ENCODE results near the gene FGF12.
"Not testable (repeated sequence)": the region's sequence is repeated elsewhere in the genome, so short reads cannot be mapped to it uniquely, and the experiment has no call there.

FGF12 gene

DNA sequence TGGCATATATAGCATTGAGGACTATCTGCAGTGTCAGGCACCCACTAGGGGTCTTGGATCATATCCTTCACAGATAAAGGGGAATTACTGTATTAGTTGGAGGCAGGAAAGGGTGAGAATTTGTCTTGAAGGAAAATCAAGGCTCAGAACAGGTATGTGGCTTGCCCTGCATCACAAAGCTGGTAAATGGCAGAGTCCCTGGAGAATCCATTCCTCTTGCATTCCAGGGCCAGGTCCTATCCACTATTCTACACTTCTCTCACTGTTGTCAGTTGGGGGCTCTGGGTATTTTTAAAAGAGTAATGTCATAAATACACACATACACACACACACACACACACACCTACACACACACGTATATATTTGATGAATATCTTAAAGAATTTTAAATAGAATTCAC lies 19.8 kb upstream of the FGF12 start:
- no peak overlapping the region for H3K27ac ChIP-seq
- TF ChIP-seq ZFX (IDR thresholded peaks at IDR 0.05; ENCODE audit: borderline replicate concordance): no peak
- TF ChIP-seq, protein P1, sequence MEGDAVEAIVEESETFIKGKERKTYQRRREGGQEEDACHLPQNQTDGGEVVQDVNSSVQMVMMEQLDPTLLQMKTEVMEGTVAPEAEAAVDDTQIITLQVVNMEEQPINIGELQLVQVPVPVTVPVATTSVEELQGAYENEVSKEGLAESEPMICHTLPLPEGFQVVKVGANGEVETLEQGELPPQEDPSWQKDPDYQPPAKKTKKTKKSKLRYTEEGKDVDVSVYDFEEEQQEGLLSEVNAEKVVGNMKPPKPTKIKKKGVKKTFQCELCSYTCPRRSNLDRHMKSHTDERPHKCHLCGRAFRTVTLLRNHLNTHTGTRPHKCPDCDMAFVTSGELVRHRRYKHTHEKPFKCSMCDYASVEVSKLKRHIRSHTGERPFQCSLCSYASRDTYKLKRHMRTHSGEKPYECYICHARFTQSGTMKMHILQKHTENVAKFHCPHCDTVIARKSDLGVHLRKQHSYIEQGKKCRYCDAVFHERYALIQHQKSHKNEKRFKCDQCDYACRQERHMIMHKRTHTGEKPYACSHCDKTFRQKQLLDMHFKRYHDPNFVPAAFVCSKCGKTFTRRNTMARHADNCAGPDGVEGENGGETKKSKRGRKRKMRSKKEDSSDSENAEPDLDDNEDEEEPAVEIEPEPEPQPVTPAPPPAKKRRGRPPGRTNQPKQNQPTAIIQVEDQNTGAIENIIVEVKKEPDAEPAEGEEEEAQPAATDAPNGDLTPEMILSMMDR (IDR thresholded peaks at IDR 0.05): no peak

DNA sequence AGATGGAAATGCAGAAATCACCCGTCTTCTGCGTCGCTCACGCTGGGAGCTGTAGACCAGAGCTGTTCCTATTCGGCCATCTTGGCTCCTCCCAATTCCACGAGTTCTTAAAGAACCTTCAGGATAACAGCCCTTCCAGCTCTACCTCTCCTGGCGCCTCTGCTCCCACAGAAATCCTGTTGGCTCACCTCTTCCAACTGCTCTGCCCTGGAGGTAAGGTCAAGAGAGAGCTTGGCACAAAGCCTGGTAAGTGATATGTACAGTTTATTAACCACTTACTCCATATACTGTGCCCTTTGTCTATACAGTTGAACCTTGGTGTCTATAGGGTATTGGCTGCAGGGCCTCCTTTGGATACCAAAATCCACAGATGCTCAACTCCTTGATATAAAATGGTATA lies 17.8 kb upstream of the FGF12 start:
- no peak overlapping the region for H3K27ac ChIP-seq
- no peak for TF ChIP-seq ZFX (IDR thresholded peaks at IDR 0.05; ENCODE audit: borderline replicate concordance)
- TF ChIP-seq, protein P1 (IDR thresholded peaks at IDR 0.05): no peak

DNA sequence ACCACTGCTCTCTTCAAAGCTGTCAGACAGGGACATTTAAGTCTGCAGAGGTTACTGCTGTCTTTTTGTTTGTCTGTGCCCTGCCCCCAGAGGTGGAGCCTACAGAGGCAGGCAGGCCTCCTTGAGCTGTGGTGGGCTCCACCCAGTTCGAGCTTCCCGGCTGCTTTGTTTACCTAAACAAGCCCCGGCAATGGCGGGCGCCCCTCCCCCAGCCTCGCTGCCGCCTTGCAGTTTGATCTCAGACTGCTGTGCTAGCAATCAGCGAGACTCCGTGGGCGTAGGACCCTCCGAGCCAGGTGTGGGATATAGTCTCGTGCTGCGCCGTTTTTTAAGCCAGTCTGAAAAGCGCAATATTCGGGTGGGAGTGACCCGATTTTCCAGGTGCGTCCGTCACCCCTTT lies 17.3 kb upstream of the FGF12 start:
- not testable (repeated sequence) for H3K27ac ChIP-seq

DNA sequence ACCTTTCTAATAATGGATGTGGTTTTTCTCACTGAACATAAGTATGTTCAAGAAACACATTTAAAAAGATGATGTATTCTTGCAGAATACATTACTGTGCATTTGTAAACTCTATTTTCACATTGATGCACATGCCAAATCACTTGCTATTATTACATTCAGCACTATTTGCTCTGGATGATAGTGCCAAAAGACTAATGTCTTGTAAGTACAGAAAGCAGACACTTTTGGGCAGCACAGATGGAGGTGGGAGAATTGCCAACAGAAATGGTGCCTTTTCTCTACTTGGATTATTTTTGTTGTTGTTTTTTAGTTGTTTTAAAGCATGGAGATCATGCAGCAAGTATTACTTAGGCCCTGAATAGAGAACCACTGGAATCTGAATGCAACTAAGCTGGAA lies 10.2 kb upstream of the FGF12 start:
- TF ChIP-seq ZFX (IDR thresholded peaks at IDR 0.05; ENCODE audit: borderline replicate concordance): no peak
- TF ChIP-seq, protein P1 (IDR thresholded peaks at IDR 0.05): no peak
- H3K27ac ChIP-seq: no peak overlapping the region

DNA sequence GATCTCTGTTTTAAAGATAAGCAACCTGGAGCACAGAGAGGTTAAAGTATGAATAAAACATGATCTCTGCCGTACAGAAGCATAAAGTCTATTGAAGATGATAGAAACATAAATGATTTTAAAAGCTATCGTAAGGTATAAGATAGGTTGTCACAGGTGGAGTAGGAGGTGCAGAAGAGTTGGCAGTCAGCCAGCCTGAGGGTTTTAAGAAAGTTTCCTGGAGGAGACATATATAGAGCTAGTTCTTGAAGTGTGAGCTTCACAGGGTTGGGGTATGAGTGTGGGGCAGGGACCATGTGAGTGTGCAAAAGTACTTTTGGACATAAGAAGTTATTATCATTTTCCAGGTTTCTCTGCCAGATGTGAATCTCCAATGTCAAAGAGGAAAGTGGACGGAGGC lies 3.9 kb upstream of the FGF12 start:
- no peak overlapping the region for H3K27ac ChIP-seq
- TF ChIP-seq, protein P1 (IDR thresholded peaks at IDR 0.05): no peak
- no peak for TF ChIP-seq ZFX (IDR thresholded peaks at IDR 0.05; ENCODE audit: borderline replicate concordance)

DNA sequence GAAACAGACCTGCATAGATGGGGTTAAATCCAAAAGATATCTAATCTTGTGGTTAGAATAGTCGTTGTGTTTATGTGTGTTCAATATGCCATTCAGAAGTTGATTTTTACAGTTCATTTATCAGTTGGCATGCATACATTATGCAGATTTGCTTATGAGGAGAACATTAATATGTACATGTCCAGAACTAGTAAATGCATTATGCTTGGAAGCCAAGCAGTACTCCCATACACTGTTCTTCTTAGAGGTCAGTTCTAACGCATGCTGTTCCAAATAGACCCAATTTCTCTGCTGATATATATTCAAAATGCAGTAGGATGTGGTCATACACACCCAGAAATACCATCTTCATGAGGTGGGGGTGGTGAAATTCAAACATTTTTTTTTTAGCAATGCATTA lies 956 bp downstream of the FGF12 start:
- TF ChIP-seq, protein P1 (IDR thresholded peaks at IDR 0.05): no peak
- TF ChIP-seq ZFX (IDR thresholded peaks at IDR 0.05; ENCODE audit: borderline replicate concordance): no peak

DNA sequence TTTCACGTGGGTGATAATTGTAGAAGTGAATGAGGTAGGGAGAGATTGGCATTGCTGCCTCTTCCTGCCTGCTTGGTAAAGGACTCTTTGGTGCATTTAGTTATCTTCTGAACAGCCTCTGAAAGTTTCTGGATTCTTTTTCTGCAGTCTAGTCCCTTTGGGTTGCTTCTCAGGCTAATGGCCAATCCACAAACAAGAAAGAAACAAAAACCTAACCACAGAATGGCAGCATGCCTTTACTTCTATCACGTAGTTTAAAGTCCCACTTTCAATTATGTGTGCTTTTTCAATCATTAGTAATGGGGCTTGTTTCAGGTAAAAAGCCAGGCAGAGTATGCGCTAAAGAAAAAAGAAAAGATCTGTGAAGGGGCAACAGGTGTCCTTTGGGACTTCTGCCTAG lies 7.4 kb downstream of the FGF12 start:
- H3K27ac ChIP-seq: no peak overlapping the region
- TF ChIP-seq, protein P1 (IDR thresholded peaks at IDR 0.05): no peak
- no peak for TF ChIP-seq ZFX (IDR thresholded peaks at IDR 0.05; ENCODE audit: borderline replicate concordance)

More for the DNA sequence above, 956 bp downstream of the FGF12 start:
- H3K27ac ChIP-seq: no peak overlapping the region

DNA sequence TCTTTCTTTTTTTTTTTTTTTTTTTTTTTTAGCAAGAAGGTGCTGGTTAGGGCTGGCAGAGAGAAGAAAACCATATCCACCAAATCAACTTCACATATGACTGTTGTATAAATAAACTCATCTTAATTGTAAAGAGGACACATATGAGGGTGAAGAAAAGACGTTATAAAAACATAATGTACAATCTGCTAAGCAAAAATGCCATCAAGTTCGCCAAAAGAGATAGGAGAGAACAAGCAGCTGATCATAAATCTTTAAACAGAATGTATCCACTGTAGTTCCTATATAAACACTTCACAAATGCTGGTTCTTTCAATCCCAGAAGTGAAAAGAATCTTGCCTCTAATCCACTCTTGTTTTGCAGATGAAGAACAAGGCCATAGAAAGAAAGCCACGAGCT lies 9.2 kb downstream of the FGF12 start:
- H3K27ac ChIP-seq: no peak overlapping the region
- TF ChIP-seq, protein P1 (IDR thresholded peaks at IDR 0.05): no peak
- TF ChIP-seq ZFX (IDR thresholded peaks at IDR 0.05; ENCODE audit: borderline replicate concordance): no peak
